Osteoblast (primary cell): ENCODE results near the gene CDC42BPA. TPM values are rescaled to one million over a fixed set of nuclear protein-coding genes. Genes with fewer than 3 reads are reported as not detected.

Experiments
- DNase-seq: peaks from one replicate; pipeline ENCODE4 v3.0.0; 2011; ENCODE audit warnings: low spot score, mixed read lengths; ENCODE audit not compliant: insufficient read length; ENCODE audit errors: missing footprints
- H2AFZ ChIP-seq: 2 replicates; pipeline ENCODE4 v1.6.0; 2011; ENCODE audit warnings: mild to moderate bottlenecking, low read length
- H3K27ac ChIP-seq: 2 replicates; pipeline ENCODE4 v1.5.1; 2011; ENCODE audit warnings: mild to moderate bottlenecking, low read depth, low read length, moderate library complexity
- H3K27me3 ChIP-seq: 2 replicates; pipeline ENCODE4 v1.6.0; 2012; ENCODE audit warnings: mild to moderate bottlenecking, control low read depth, inconsistent platforms, low read length, moderate library complexity; ENCODE audit not compliant: insufficient read depth
- H3K36me3 ChIP-seq: 2 replicates; pipeline ENCODE4 v1.5.1; 2011; ENCODE audit warnings: mild to moderate bottlenecking, low read length, control low read depth, moderate library complexity; ENCODE audit not compliant: insufficient read depth
- H3K4me1 ChIP-seq: 2 replicates; pipeline ENCODE4 v1.5.1; 2011; ENCODE audit warnings: mild to moderate bottlenecking, low read length, control low read depth, moderate library complexity; ENCODE audit not compliant: insufficient read depth
- H3K4me2 ChIP-seq: 2 replicates; pipeline ENCODE4 v1.6.0; 2011; ENCODE audit warnings: mild to moderate bottlenecking, low read length; ENCODE audit not compliant: insufficient read depth
- H3K4me3 ChIP-seq: fragments of 200-600 bp; sonication (generic); 3 replicates; pipeline ENCODE4 v1.5.1; 2012; ENCODE audit warnings: mild to moderate bottlenecking, low read length, inconsistent platforms; ENCODE audit not compliant: insufficient read depth
- H3K79me2 ChIP-seq: 2 replicates; pipeline ENCODE4 v1.6.0; 2012; ENCODE audit warnings: mild to moderate bottlenecking, low read length, control low read depth, inconsistent platforms; ENCODE audit not compliant: insufficient read depth
- H3K9me3 ChIP-seq: 2 replicates; pipeline ENCODE4 v1.5.1; 2011; ENCODE audit warnings: low read depth, low read length, control low read depth
- H4K20me1 ChIP-seq: 2 replicates; pipeline ENCODE4 v1.6.0; 2012; ENCODE audit warnings: mild to moderate bottlenecking, low read length, control low read depth; ENCODE audit not compliant: insufficient read depth
- total RNA-seq: library from RNA; depleted of rRNA; stranded (reverse); fragments of >200 nt; gene quantifications from 2 replicates; pipeline ENCODE4 v1.2.3, GENCODE V29; 2012
- TF ChIP-seq, protein P1 (sequence below): IDR thresholded peaks from 2 replicates; pipeline ENCODE4 v1.5.1; 2011; ENCODE audit warnings: mild to moderate bottlenecking, low read depth, low read length, moderate library complexity; ENCODE audit errors: extremely low read depth

Gene CDC42BPA
- total RNA-seq, 1 donor, result 77.8 TPM

DNA sequence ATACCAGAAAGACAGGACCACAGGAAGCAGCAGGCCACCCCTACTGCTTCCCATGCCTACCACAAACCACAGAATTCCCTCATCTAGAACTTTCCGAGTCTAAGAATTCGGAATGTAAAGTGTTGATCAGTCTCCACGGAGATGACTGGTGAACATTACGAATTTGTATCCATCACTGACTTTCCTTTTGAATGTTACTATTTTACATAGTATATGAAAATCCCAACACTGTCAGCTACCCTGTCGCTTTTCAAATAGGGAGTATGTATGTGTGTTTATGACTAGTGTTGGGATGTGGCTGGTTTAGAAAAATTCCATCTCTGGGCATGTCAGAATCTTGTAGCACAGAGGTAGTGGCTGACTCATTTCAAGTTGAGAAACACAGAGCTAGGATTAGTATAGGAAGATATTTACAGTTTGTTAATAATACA is 260.0 kb downstream of the CDC42BPA start:
- Histone ChIP-seq H4K20me1 (no peaks in the 10 kb centered on the region), H3K36me3 (no peaks in the 10 kb centered on the region), H3K4me3 (no peak overlapping the region), H2AFZ (no peak overlapping the region), H3K27me3 (no peaks in the 10 kb centered on the region), H3K27ac (peak overlapping the region; percentile 81), H3K4me1 (peaks cover 13% of the 10 kb centered on the region), H3K9me3 (no peaks in the 10 kb centered on the region), H3K79me2 (no peaks in the 10 kb centered on the region), H3K4me2 (peak overlapping the region; percentile 37)
- TF ChIP-seq, protein P1, sequence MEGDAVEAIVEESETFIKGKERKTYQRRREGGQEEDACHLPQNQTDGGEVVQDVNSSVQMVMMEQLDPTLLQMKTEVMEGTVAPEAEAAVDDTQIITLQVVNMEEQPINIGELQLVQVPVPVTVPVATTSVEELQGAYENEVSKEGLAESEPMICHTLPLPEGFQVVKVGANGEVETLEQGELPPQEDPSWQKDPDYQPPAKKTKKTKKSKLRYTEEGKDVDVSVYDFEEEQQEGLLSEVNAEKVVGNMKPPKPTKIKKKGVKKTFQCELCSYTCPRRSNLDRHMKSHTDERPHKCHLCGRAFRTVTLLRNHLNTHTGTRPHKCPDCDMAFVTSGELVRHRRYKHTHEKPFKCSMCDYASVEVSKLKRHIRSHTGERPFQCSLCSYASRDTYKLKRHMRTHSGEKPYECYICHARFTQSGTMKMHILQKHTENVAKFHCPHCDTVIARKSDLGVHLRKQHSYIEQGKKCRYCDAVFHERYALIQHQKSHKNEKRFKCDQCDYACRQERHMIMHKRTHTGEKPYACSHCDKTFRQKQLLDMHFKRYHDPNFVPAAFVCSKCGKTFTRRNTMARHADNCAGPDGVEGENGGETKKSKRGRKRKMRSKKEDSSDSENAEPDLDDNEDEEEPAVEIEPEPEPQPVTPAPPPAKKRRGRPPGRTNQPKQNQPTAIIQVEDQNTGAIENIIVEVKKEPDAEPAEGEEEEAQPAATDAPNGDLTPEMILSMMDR, result no peak
- peak; percentile 79 for DNase-seq

DNA sequence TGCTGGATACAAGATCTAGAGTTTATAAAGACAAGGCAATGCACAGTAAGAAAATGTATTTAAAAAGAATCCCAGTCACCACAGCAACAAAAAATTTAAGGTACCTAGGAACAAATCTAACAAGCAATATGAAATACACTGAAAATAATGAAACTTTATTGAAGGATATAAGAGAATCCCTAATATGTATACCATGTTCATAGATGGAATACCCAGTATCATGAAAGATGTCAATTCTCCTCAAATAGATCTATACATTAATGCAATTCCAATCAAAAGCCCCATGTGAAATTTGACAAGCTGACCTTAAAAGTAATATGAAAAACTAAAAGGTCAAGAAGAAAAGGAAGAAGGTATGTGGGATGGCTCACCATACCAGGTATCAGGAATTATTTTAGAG is 269.0 kb downstream of the CDC42BPA start:
- H3K4me2 ChIP-seq, result no peak overlapping the region
- H3K27ac ChIP-seq, result no peak overlapping the region
- H4K20me1 ChIP-seq, result no peaks in the 10 kb centered on the region
- H3K36me3 ChIP-seq, result no peaks in the 10 kb centered on the region
- no peaks in the 10 kb centered on the region for H3K79me2 ChIP-seq
- DNase-seq, result no peak
- TF ChIP-seq, protein P1, result no peak
- H3K9me3 ChIP-seq, result no peaks in the 10 kb centered on the region
- H3K4me3 ChIP-seq, result no peak overlapping the region
- no peaks in the 10 kb centered on the region for H3K4me1 ChIP-seq
- H2AFZ ChIP-seq, result no peak overlapping the region
- H3K27me3 ChIP-seq, result no peaks in the 10 kb centered on the region

DNA sequence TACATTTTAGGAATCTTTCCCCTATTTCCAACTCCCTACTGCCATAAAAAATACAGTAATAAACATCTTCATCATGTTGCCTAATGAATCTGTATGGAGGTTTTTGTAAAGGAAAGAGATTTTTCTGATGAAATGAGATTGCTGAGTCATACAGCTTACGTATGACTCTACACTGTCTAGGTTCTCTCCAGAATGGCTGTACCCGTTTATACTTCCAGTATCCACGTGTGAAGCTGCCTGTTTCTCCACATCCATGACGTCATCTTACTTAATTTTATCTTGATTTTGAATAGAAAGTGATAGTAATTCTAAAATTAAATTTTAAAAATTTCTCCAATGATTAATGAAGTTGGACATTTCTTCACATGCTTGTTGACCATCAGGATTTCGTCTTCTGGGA is 274.5 kb downstream of the CDC42BPA start:
- Histone ChIP-seq H4K20me1 (no peaks in the 10 kb centered on the region), H3K4me2 (no peak overlapping the region), H3K4me3 (no peak overlapping the region), H3K4me1 (no peaks in the 10 kb centered on the region), H3K79me2 (no peaks in the 10 kb centered on the region), H2AFZ (no peak overlapping the region), H3K36me3 (no peaks in the 10 kb centered on the region), H3K9me3 (no peaks in the 10 kb centered on the region), H3K27ac (no peak overlapping the region), H3K27me3 (no peaks in the 10 kb centered on the region)
- TF ChIP-seq, protein P1, result no peak
- peak; percentile 42 for DNase-seq

DNA sequence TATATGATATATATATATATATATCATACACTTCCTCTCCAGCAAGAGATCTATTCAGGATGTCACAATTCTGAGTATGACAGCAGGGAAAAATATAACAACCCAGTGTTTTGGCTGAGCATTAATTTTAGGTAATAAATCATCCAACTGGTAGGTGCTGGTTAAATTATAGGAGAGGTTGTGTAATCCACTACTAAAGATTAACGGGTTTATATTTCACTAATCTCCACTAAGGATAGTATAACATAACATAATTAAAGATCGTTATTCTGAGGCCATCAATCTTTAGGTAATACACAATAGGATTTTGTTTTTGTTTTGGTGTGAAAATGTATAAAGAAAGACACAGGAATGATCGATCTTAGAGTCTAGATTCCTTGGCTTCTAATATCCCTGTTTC is 276.0 kb downstream of the CDC42BPA start:
- H3K4me1 ChIP-seq, result no peaks in the 10 kb centered on the region
- H3K4me3 ChIP-seq, result no peak overlapping the region
- no peak overlapping the region for H2AFZ ChIP-seq
- no peaks in the 10 kb centered on the region for H3K79me2 ChIP-seq
- no peak for DNase-seq
- H3K9me3 ChIP-seq, result no peaks in the 10 kb centered on the region
- no peak overlapping the region for H3K27ac ChIP-seq
- H4K20me1 ChIP-seq, result no peaks in the 10 kb centered on the region
- no peaks in the 10 kb centered on the region for H3K36me3 ChIP-seq
- no peak overlapping the region for H3K4me2 ChIP-seq
- TF ChIP-seq, protein P1, result no peak
- H3K27me3 ChIP-seq, result no peaks in the 10 kb centered on the region
